Measurements from ENCODE around the gene PAFAH2.

PAFAH2 gene

DNA sequence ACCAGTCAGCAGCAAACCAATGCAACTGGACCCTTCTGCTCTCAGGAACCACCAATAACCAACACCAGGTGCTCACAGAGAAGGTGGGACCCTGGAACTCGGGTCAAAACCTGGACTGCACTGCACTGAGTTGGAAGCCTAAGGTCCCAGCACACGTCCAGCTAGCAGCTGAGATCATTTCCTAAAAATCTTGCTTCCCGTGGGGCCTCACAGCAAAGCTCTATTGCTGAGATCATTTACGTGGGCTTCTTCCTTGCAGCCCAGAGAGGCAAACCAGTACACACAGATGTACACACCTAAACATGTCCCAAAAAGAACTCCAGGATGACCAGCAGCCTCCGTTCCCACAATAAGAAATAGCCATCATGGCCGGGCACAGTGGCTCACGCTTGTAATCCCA, 68.8 kb downstream of the PAFAH2 start:
- no peak for DNase-seq (ENCODE audit: low spot score)

DNA sequence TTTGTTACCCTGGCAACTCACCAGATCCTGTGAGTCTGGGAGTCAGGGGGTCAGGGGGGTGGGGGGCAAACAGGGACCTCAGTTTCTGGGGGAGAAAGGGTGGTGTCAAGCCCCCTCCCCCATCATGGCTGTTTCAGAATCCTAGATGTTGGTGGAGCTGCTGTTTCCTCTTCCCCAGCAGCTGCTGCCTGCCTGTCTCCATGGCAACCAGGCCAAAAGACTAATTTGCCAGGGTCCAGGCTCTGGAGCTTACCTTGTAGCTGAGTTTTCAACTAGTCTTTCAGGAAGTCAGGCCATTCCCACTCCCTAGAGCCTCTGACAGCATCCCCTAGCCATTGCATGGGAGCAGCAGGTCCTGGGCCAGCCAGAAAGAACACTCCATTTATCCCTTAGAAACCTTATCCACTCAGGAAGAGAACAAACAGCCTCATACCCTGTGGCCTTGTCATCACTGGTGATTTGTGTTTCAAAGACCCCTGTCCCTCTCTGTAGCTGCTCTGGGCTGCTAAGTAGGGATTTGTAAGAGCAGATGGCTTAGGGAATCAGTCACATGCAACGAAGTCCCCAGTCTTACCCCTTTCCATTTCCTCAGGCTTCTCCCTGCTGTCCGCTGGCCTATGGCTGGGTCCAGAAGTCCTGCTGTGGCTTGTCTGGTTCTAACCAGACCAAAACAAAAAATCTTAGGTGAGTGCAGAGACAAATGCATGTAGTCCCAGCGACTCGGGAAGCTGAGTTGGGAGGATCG, 70.2 kb downstream of the PAFAH2 start:
- peak; percentile 75 for DNase-seq (ENCODE audit: low spot score)

DNA sequence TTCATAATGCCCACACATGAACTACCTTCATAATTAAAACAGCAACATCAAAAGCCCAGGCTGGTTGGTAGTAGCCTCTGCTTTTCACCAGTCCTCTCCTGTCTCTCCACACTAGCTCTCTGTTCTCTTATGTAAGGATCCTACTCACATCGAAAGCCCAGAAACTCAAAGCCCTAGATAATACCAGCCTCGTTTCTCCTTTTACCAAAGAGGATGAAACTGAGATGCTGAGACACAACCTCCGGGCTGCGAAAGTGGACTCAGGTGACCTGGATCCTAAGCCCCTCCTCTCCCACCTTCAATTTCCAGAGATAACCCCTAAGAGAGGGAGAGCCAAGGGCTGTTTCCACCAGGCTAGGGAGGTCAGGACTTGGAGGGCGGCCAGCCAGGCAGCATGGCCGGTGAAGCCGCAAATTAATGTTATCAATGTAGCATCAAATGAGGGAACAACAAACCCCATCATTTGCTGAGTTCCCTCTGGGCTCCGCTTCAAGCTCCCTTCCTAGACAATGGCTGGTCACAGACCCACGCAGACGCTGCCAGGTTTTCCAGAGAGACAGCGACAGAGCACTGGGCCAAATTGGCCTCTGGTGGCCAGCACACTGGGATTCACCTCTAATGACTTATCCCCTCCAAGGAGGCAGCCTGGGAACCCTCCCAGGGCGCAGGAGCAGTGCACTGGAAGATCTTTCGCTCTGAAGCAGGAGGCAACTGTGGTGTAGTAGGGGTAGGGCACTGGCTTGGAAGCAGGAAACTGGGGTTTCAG, 70.9 kb downstream of the PAFAH2 start:
- DNase-seq (ENCODE audit: low spot score): no peak

DNA sequence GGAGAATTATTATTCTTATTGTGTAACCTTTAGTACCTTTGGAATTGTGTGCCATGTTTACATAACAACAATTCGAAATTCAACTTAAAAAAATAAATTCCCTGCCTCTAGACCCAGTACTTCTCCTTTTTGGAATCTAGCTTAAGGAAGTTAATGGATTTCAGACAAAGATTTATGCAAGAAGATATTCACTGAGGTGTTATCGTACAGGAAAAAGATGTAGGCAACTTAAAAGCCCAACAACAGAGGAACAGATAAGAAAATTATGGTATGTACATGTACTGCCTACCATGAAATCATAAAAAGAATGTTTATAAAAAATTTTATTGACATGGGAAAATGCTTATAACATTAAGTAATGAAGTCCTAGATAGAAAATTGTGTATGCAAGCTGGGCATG, 73.4 kb downstream of the PAFAH2 start:
- no peak for DNase-seq (ENCODE audit: low spot score)

DNA sequence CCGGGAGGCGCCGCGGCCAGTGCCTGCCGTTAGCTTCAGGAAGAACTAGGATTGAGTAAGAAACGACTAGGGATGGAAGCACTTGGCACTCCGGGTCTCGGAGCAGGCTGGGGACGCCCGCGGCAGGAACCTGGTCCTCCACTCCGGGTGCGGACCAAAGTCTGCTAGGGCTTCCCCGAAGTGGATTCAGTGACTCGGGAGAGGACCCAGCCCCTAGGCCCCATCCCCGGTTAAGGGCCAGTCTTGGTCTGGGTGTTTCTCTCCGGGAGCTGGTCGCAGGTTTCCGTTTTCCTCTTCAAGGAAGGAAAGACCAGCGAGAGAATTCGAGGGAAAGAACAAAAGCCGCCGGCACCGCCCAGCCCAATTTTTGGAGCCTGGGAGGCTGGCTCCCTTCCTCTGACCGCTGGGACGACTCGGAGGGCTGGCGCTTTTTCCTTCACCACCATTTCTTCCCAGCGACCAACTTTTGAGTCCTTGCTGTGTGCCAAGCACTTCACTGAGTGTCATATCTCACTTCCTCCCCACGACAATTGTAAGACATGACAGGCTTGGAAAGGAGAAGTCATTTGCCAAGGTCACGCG, 74.8 kb downstream of the PAFAH2 start:
- DNase-seq (ENCODE audit: low spot score): no peak

DNA sequence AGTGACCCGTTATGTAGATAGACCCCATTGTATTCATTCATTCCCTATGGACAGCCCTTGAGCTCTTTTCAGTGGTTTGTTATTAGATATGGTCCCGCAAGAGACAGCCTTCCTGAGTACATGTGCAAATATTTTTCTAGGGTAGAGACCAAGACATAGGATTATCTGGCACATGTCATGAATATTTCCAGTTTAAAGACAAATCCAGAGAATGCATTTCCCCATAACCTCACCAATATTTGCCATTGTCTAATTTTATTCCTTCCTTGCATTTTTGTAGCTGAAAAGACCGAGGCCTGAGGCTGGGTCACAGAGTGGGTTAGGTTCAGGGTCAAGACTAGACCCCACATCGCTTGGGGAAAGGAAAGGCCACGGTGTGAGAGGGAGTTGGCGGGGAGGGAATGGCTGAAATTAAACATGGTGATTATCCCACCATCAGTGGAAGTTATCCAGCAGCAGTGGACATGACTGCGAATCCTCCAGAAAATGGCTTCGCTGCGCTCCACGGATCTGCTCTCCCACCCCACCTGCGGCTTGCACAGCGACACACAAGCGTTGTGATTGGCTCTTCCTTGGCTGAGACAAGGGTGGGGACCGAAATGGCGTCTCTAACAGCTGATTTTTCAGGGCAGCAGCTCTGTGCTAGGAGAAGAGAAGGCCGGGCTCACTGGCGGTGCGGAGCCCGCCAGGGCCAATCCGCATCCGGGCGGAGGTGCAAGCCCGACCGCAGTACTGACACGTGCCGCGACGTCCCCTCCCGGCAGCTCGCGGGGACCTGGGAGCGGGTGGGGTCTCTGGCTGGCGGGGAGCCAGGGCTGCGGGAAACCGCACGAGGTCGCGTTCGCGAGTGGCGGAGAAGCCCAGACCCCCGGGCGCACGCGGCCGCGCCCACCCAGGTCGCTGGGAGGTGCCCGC, 75.5 kb downstream of the PAFAH2 start:
- DNase-seq (ENCODE audit: low spot score): peak; percentile 74

DNA sequence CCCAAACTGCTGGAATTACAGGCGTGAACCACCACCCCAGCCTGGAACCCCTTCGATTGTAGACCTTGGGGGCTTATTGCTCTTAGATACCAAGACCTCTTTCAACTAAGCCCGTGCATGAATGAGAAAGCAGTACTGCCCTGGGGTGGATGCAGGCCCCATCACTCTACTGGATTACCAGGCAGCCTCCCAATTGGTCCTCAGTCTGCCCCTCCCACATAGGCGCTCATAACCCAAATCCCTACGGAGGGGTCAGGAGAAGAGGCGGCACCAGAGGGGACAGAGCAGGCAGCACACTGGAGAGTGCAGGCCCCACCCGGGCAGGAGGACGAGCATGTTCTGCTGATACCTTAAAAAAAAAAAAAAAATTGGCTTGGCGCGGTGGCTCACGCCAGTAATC, 79.2 kb downstream of the PAFAH2 start:
- DNase-seq (ENCODE audit: low spot score): no peak

DNA sequence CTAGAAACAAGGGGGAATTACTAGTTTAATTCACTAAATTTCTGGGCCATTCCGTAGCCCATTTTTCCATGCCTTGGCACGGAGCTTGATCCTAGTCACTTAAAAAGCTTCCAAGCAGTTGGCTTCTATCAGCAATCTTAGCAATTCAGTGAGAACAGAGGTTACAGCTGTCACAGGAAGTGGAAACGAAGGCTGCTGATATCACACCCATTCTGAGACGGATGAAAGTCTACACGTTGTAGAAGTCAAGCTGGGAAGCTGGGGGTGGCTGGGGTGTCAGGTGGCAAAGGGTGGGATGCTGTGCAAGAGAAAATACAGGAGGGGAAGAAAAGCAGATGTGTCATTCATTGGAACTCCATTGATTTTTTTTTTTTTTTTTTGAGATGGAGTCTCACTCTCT, 79.9 kb downstream of the PAFAH2 start:
- DNase-seq (ENCODE audit: low spot score): no peak

DNA sequence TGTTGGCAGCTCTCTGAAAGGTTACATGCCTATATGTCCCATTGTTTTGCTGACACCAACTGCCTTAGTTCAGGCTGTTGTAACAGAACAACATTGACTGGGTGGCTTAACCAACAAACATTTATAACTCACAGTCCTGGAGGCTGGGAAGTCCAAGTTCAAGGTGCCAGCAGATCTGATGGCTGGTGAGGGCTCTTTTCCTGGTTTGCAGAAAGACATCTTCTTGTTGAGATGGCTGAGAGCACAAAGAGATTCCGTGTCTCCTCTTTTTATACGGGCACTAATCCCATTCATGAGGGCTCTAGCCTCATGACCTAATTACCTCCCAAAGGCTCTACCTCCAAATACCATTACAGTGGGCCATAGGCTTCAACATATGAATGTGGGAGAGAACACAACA, 81.4 kb downstream of the PAFAH2 start:
- DNase-seq (ENCODE audit: low spot score): no peak

DNA sequence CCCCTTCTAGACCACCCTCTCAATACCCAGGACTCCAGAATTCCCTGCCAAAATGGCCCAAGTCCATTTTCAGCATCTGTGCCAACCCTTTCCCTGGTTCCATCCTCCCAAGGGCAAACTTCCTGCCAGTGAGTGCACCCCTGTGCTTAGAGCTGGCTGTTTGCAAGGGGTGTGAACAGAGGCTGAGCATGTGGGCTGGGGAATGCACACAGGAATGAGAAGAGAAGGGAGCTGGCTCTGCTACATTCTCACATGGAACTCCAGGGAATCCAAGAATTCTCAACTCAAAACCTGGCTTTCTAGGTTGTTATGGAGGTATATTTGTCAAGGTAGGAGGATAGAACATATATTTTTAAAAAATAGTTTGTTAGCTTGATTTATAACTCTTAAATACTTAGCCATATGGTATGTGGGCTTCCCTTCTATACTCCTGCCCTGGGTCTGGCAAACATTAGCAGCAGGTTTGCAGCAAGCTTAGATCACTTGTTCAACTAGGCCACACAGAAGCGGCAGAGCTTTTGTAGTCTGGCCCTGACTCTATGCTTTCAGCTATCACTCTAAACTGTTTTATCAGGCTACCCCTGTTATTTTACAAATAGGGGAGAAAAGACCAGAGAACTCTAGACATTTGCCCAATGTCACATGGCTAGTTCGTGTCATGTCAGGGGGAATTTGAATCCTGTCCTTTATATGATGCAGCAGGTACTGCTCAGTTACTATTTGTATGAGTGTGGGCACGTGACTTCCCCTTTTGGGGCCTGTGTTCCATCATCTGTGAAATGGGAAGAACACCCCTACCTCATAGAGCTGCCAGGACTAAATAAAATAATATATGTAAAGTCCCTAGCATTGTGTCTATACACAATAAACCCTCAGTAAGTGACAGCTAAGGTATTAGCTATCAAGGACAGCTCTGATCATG, 83.5 kb downstream of the PAFAH2 start:
- DNase-seq (ENCODE audit: low spot score): no peak

DNA sequence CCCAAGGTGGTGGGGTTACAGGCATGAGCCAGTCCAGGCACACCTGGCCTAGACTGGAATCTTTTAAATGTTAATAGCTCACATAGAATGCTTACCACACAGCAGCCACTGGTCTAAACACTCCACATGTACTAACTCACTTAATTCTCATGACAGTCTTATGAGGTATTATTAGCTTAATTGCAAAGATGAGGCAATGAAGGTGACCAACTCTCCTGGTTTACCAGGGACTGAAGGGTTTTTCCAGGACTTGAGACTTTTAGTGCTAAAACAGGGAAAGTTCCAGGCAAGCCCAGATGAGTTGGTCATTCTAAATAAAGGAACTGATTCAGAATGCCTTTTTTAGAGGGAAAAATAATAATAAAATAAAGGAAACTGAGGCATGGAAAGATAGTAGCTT, 84.7 kb downstream of the PAFAH2 start:
- no peak for DNase-seq (ENCODE audit: low spot score)

DNA sequence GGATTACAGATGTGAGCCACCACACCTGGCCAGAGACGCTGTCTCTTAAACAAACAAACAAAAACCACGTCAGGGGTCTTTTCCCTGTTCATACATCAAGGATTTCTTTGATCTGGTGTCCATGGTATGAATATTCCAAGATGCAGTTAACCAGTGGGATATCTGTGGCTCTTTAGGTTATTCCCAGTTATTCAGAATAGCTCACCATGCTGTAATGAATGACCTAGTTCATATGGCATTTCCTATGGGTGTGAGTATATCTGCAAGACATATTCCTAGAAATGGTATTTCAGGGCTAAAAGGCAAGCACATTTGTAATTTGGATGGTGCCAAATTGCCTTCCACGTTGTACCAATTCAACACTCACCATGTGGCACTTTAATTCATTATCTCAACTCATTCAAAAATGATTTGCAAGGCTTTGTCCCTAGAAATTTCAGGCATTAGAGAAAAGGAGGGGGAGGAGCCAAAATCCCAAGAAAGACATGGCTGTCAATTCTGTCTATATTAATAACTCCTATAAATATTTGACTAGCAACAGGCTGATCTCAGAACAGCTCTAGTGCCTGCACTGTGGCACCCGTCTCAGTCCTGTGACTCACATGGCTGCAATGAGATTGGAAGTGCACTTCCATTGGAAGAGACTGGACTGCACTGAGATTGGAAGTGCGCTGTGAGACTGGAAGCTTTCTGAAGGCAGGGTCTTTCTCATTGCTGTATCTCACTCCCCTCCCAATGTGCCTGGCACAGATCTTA, 85.6 kb downstream of the PAFAH2 start:
- DNase-seq (ENCODE audit: low spot score): no peak

DNA sequence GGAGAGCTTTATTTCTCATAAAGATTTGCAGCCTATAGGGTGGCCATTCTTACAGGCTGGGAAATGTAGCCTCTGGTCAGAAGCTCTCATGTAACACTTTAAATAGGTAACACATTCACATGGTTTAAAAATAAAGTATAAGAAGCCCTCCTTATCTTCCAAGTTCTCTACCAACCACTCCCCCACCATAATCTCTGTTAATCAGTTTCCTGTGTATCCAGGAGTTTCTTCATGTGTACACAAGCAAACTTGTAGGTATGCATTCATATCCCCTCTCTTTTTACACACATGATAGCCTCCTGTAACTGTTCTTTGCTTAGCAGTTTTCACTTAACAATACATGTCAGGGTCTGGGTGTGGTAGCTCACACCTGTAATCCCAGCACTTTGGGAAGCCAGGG, 86.7 kb downstream of the PAFAH2 start:
- DNase-seq (ENCODE audit: low spot score): no peak

Data from ecto neural progenitor cell (in vitro differentiated cells).